Glomerular visceral epithelial cell (primary cell): ENCODE data around the gene EPHA3.
A peak's percentile ranks its signal among the peaks of the same experiment; 100 is the strongest.

Experiments used
- DNase-seq: peaks from one replicate; pipeline ENCODE4 v3.0.0-alpha.2; 2016; ENCODE audit errors: extremely low spot score

EPHA3 gene

GRCh38 chr3:89107461-89108290 is at the start of gene EPHA3:
EPHA3 (plus strand) TSS chr3:89107621; CDS start chr3:89107749, 128 bp downstream.
- DNase-seq = peak; percentile 76

- DNase-seq = no peak
Observed at GRCh38 chr3:89058371-89058770, 49.0 kb upstream of the EPHA3 start.

- DNase-seq = peak; percentile 68
Observed at GRCh38 chr3:89059211-89059925, 48.1 kb upstream of the EPHA3 start.

- DNase-seq = no peak
Observed at GRCh38 chr3:89061259-89061658, 46.2 kb upstream of the EPHA3 start.

- DNase-seq = no peak
Observed at GRCh38 chr3:89067736-89068135, 39.7 kb upstream of the EPHA3 start.

- DNase-seq = no peak
Observed at GRCh38 chr3:89072642-89073041, 34.8 kb upstream of the EPHA3 start.

GRCh38 chr3:89079944-89080343 is 27.5 kb upstream of the EPHA3 start:
- DNase-seq = no peak

GRCh38 chr3:89087851-89088250 is 19.6 kb upstream of the EPHA3 start:
- no peak for DNase-seq

- no peak for DNase-seq
Observed at GRCh38 chr3:89098173-89098572, 9.2 kb upstream of the EPHA3 start.

GRCh38 chr3:89098964-89099585 is 8.3 kb upstream of the EPHA3 start:
- DNase-seq = peak; percentile 64

- DNase-seq = no peak
Observed at GRCh38 chr3:89101251-89101650, 6.2 kb upstream of the EPHA3 start.

- no peak for DNase-seq
Observed at GRCh38 chr3:89101921-89102320, 5.5 kb upstream of the EPHA3 start.

- DNase-seq = no peak
Observed at GRCh38 chr3:89104499-89104898, 2.9 kb upstream of the EPHA3 start.

- no peak for DNase-seq
Observed at GRCh38 chr3:89105503-89105902, 1.9 kb upstream of the EPHA3 start.

GRCh38 chr3:89108291-89108550 is 800 bp downstream of the EPHA3 start:
- no peak for DNase-seq

GRCh38 chr3:89113344-89113743 is 5.9 kb downstream of the EPHA3 start:
- no peak for DNase-seq

- peak; percentile 79 for DNase-seq
Observed at GRCh38 chr3:89113893-89114840, 6.7 kb downstream of the EPHA3 start.

- DNase-seq = no peak
Observed at GRCh38 chr3:89114841-89115223, 7.4 kb downstream of the EPHA3 start.

GRCh38 chr3:89116476-89116875 is 9.1 kb downstream of the EPHA3 start:
- no peak for DNase-seq

GRCh38 chr3:89138048-89138447 is 30.6 kb downstream of the EPHA3 start:
- no peak for DNase-seq

GRCh38 chr3:89139870-89140269 is 32.4 kb downstream of the EPHA3 start:
- no peak for DNase-seq

- no peak for DNase-seq
Observed at GRCh38 chr3:89144080-89144479, 36.7 kb downstream of the EPHA3 start.
